GM12891 (cell line): ENCODE data around the gene STX11.
A peak's percentile ranks its signal among the peaks of the same experiment; 100 is the strongest.

Source experiments
- DNase-seq: peaks from one replicate; pipeline ENCODE4 v3.0.0; 2011; ENCODE audit warnings: low spot score; ENCODE audit not compliant: insufficient read length
- FAIRE-seq: peaks from 2 replicates; lab custom pipeline; 2011; peaks lifted over from hg19 to GRCh38; lab: Jason Lieb, UNC
- PAX5 ChIP-seq: IDR thresholded peaks from 2 replicates; pipeline ENCODE4 v1.6.1; 2011; ENCODE audit warnings: low read length, moderate library complexity, mild to moderate bottlenecking; ENCODE audit not compliant: insufficient read depth, severe bottlenecking
- POLR2A ChIP-seq: IDR thresholded peaks from 2 replicates; pipeline ENCODE4 v1.6.1; 2011; ENCODE audit warnings: low read depth, low read length, control low read depth
- POLR2AphosphoS5 ChIP-seq: IDR thresholded peaks from 2 replicates; pipeline ENCODE4 v1.6.1; 2011; ENCODE audit warnings: low read depth, low read length, control low read depth
- POU2F2 ChIP-seq: IDR thresholded peaks from 2 replicates; pipeline ENCODE4 v1.6.1; 2011; ENCODE audit warnings: low read depth, mild to moderate bottlenecking, control low read depth, low read length, moderate library complexity
- SPI1 ChIP-seq: IDR thresholded peaks from 2 replicates; pipeline ENCODE4 v1.6.1; 2011; ENCODE audit warnings: low read depth, low read length, control low read depth
- TAF1 ChIP-seq: IDR thresholded peaks from 2 replicates; pipeline ENCODE4 v1.6.1; 2011; ENCODE audit warnings: low read depth, low read length, control low read depth

STX11 gene

GRCh38 chr6:144194293-144194810, 44.0 kb downstream of the STX11 start:
- TF ChIP-seq POLR2AphosphoS5 (no peak), PAX5 (no peak), POLR2A (no peak), POU2F2 (no peak), SPI1 (no peak), TAF1 (no peak)
- FAIRE-seq (no peak), DNase-seq (no peak)

- DNase-seq (no peak), FAIRE-seq (no peak)
Measured at GRCh38 chr6:144195671-144196270, 45.5 kb downstream of the STX11 start.

GRCh38 chr6:144197919-144198318, 47.6 kb downstream of the STX11 start:
- FAIRE-seq: no peak
- DNase-seq: no peak
- TF ChIP-seq TAF1: no peak
- TF ChIP-seq POLR2A: no peak
- TF ChIP-seq PAX5: no peak
- no peak for TF ChIP-seq POLR2AphosphoS5
- no peak for TF ChIP-seq SPI1
- no peak for TF ChIP-seq POU2F2

More at GRCh38 chr6:144195671-144196270, 45.5 kb downstream of the STX11 start:
- TF ChIP-seq POU2F2 (no peak), SPI1 (no peak), POLR2AphosphoS5 (no peak), POLR2A (no peak), PAX5 (no peak), TAF1 (no peak)

- TF ChIP-seq SPI1: no peak
- TF ChIP-seq PAX5: no peak
- no peak for TF ChIP-seq POLR2A
- TF ChIP-seq POLR2AphosphoS5: no peak
- TF ChIP-seq POU2F2: no peak
- no peak for TF ChIP-seq TAF1
- FAIRE-seq (no peak), DNase-seq (no peak)
Measured at GRCh38 chr6:144202879-144203468, 52.7 kb downstream of the STX11 start.

- DNase-seq: no peak
- TF ChIP-seq PAX5: no peak
- TF ChIP-seq SPI1: no peak
- no peak for TF ChIP-seq POU2F2
- TF ChIP-seq POLR2A: no peak
- no peak for TF ChIP-seq TAF1
- TF ChIP-seq POLR2AphosphoS5: no peak
- FAIRE-seq: no peak
Measured at GRCh38 chr6:144211160-144211559, 60.8 kb downstream of the STX11 start.

GRCh38 chr6:144213315-144213714, 63.0 kb downstream of the STX11 start:
- FAIRE-seq: no peak
- DNase-seq: no peak
- no peak for TF ChIP-seq SPI1
- no peak for TF ChIP-seq PAX5
- no peak for TF ChIP-seq TAF1

GRCh38 chr6:144214029-144214428, 63.7 kb downstream of the STX11 start:
- no peak for TF ChIP-seq TAF1
- no peak for TF ChIP-seq SPI1
- no peak for TF ChIP-seq POU2F2
- no peak for TF ChIP-seq POLR2AphosphoS5
- TF ChIP-seq POLR2A: no peak
- DNase-seq: no peak
- FAIRE-seq: no peak

- no peak for FAIRE-seq
- peak; percentile 5 for DNase-seq
Measured at GRCh38 chr6:144214622-144215401, 64.5 kb downstream of the STX11 start.

GRCh38 chr6:144215402-144215931, 65.2 kb downstream of the STX11 start:
- peak; percentile 26 for DNase-seq
- FAIRE-seq: peak; percentile 68
- TF ChIP-seq SPI1 (peak; percentile 26; the same call in 1 of the 2 replicates), POLR2AphosphoS5 (no peak)

More at GRCh38 chr6:144214622-144215401, 64.5 kb downstream of the STX11 start:
- no peak for TF ChIP-seq POLR2A
- TF ChIP-seq TAF1: no peak
- TF ChIP-seq PAX5: no peak
- no peak for TF ChIP-seq POU2F2
- TF ChIP-seq SPI1: no peak
- no peak for TF ChIP-seq POLR2AphosphoS5
